Stimulated activated CD4-positive, alpha-beta T cell treated with anti-CD3 and anti-CD28 coated beads, Interleukin-4, amount 100 ng/mL, for 1 hour (primary cell): ENCODE data around the gene RSL24D1.
A peak's percentile ranks its signal among the peaks of the same experiment; 100 is the strongest.
"Not testable (repeated sequence)": the region's sequence is repeated elsewhere in the genome, so short reads cannot be mapped to it uniquely, and the experiment has no call there.

Experiments used
- DNase-seq: peaks from one replicate; pipeline ENCODE4 v3.0.0-alpha.2; 2020

The RSL24D1 gene

DNA sequence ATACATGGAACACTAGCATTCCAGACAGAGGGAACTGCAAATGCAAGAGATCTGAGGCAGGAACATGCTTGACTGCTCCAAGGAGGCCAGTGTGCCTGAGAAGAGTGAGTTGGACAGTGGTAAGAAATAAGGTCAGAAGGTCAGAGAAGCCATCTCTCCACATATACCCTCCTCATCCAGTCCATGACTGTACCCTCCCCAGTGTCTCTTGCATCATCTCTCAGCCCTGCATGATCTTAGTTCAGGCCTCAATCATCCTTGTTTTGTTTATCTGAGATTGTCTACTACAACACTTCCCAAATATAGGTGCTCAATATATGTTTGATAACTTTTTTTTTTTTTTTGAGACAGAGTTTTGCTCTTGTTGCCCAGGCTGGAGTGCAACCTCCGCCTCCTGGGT lies 5.5 kb upstream of the RSL24D1 start:
- no peak for DNase-seq

DNA sequence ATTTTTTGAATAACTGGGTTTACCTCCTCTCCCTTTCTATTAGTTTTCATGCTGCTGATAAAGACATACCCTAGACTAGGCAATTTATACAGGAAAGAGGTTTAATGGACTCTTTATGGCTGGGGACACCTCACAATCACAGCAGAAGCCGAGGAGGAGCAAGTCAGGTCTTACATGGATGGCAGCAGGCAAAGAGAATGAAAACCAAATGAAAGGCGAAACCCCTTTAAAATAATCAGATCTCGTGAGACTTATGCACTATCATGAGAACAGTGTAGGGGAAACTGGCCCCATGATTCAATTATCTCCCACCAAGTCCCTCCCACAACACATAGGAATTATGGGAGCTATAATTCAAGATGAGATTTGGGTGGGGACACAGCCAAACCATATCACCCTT lies 2.0 kb upstream of the RSL24D1 start:
- no peak for DNase-seq

DNA sequence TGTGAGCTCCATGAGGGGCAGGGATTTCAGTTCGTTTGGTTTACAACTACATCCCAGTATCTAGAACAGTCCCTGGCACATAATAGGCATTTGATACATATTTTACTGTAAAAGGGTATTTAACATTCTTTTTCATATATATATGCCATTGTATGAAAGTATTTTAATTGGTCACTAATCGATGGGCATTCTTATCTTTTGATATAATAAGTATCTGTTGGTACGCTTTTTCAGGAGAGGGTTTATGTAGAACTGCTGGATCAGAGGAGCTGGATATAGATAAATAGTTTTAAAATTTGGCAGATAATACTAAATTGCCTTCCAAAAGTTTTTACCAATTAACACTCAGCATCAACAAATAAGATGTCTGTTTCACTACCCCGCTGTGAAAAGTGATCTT lies 978 bp upstream of the RSL24D1 start:
- no peak for DNase-seq

DNA sequence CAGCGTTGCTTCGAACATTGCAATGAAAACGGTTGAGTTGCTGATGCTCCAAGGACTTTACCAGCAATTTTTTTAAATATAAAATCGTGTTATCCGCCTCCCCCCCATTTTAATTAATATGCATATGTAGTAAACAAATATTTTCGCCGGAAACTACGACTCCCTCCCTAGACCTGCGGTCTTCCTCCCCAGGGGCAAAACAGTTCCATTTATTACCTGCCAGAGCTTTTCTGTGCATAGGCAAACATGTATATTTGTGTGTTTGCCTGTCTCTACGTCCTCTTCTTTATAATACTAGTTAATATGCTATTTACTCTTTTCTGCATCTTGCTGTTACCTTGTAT lies 593 bp upstream of the RSL24D1 start:
- no peak for DNase-seq

DNA sequence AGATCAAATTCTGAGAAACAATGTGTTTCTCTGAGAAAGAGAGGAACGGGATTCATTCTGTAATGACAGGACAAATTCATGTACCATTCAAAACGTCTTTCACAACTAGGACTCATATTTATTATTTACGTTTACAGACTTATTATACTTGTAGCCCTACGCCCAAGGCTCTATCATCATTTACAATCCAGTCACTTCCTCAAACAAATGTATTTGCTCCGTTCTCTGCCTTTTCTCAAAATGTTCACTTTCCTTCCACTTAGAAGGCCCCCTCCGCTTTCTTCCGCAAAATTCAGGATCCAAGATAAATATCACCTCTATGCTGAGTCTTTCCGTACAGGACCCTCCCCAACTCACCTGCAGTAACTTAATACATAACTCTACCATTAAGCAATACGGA lies 745 bp downstream of the RSL24D1 start:
- no peak for DNase-seq

DNA sequence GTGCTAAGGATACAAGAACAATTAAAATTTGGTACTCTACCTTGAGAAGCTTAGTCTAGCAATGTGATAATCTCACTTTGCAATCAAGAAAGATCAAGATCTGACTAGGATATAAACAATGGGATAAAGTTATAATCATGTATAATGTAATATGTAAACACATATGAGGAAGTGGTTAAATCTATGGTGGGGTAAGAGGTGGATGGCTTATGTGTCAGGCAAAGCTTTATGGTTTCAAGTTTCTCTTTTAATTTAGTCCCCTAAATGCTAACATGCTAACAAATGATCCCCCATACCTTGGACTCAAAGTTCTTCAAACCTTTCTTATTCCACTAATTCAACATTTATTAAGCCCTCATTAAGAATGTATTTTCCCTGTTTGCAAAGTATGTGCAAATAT lies 2.5 kb downstream of the RSL24D1 start:
- no peak for DNase-seq

DNA sequence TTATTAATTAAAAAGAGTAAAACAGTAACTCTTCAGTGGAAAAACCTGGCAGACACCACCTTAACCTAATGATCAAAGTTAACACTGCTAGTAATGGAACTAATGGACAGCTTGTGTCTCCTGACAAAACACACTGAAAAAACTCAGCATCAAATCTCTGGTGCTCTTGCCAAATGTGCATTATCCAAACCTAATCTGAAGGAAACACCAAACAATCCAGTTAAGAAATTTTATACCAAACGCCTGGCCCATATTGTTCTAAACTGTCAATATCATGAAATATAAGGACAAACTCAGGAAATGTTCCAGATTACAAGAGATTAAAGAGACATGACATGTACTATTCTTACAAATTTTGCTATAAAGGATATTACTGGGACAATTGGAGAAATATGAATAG lies 10.4 kb downstream of the RSL24D1 start:
- no peak for DNase-seq

DNA sequence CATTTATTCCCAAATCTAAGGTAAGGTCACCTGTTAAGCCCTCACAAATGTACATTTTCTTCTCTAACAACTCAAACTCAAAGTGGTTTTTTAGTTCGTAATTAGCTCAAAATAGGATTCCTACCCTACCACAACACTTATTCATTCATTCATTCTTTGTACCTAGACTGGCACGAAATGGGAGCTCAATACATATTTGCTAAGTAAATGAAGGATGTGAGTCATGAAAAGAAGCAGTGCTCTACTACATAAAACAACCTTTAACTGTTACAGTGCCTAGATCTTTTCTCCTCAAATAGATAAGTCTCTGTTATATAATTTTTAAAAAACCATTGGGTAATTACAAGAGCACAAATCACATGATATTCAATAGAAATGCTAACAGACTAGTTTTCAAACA lies 13.1 kb downstream of the RSL24D1 start:
- no peak for DNase-seq

DNA sequence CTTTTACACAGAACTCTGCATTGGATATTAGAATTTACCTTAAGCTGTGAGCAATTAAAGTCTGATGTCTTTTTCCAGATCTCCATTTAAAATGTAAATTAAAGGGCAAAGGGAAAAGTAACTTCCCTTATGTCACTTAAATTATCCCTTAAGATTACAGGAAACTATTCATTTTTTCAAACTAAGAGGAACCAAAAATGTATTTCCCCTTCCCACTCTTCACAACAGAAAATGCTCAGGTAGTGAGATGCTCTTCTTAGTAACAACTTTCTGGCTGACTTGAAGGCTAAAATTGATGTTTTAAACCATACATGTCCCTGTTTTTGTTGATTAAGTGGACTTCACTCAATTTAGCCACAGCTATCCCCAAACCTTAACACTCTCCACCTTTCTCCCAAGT lies 17.6 kb downstream of the RSL24D1 start:
- DNase-seq = no peak

DNA sequence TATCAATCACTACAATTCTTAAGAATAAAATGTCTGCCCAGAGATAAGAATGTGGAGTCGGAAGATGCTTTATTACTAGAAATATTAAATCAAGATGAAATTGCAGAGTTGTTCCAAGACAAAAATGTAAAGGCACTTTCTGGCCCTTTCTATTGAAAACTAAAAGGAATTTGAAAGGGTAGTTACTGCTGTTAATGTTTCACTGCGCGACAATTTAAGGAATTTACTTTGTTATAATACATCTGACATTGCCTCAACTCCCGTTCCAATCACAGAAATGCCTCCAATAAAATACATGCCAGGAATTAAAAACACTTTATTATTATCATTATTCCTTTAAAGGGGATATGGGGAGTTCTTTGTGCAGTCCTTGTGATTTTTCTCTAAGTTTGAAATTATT lies 26.4 kb downstream of the RSL24D1 start:
- no peak for DNase-seq

DNA sequence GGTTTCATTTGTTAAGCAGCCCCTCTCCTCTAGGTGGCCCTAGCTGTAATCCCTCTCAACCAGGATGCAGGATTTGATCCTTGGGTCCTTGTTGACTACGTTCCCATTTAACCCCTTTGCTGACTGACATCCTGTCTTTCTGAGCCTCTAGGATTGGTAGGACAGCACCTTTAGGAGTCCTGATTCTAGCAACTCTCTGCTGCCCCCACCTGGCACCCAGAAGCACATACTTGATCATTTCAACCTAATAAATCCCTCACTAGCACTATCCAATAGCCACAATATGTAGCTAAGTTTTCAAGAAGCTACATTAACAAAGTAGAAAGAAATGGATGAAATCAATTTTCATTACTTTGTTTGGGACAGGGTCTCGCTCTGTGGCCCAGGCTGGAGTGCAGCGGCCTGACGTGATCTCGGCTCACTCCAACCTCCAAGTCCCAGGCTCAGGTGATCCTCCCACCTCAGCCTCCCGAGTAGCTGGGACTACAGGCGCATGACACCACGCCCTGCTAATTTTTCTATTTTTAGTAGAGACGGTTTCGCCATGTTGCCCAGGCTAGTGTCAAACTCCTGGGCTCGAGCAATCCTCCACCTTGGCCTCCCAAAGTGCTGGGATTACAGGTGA lies 28.3 kb downstream of the RSL24D1 start:
- DNase-seq = peak; percentile 55

DNA sequence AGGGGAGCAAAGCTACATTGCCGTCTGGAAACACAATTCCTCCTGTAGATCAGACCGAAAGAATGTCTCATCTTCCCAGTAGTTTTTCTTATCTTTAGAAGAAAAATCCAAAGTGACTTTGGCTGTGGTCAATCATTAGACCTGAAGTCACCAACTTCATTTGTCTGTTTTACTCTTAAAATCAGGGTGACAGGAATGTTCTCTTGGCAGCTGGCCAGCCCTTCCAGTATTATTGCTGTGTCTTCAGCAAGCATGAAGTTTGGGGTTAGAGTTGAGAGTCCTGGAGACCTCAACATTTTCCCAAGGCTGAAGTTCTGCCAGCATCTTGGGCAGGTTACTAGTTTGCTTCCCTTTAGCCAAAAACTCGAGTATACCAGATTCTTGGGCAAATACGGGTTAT lies 32.5 kb downstream of the RSL24D1 start:
- DNase-seq = no peak

DNA sequence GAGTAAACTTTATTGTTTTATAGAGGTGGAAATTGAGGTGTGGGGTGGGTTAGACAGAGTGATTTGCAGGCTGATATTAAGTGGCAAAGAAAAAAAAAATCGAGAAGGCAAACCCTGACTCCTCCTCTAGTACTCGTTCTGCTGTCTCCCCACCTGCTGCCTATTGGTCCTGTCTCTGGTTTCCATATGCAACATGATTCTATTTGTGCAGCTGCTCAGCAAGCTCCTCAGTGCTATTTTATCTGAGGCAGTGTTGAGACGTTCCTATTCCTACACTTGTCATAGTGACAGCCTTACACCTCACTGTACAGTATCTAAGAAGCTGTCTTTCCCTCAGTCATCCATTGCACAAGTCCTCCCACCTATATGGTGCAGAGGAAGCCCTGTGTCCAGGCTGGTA lies 45.1 kb downstream of the RSL24D1 start:
- DNase-seq = no peak

DNA sequence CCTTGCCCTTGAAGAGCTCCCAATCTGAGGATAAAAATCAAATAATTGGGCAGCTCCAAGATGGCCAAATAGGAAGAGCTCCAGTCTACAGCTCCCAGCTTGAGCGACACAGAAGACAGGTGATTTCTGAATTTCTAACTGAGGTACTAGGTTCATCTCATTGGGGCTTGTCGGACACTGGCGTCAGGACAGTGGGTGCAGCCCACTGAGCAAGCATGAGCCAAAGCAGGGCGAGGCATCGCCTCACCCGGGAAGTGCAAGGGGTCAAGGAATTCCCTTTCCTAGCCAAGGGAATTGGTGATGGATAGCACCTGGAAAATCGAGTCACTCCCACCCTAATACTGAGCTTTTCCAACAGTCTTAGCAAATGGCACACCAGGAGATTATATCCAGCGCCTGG lies 53.6 kb downstream of the RSL24D1 start:
- DNase-seq = not testable (repeated sequence)

DNA sequence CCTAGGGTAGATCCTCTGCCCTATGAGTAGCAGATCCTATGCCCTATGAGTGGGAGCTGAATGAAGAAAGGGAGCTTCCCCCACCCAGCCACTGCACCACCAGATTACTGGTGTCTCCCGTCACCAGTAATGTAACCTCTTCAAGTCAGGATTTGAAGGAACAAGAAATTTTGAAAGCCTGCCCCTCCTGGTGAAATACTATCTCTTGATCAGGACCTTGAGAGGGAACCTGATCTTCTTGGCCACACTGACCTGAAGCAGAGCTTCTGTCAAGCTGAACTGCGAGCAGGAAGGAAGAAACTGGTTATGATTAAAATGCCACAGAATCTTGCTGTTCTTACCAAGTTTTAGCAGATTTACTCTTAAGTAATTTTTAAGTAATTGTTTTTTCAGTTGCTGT lies 62.8 kb downstream of the RSL24D1 start:
- no peak for DNase-seq

DNA sequence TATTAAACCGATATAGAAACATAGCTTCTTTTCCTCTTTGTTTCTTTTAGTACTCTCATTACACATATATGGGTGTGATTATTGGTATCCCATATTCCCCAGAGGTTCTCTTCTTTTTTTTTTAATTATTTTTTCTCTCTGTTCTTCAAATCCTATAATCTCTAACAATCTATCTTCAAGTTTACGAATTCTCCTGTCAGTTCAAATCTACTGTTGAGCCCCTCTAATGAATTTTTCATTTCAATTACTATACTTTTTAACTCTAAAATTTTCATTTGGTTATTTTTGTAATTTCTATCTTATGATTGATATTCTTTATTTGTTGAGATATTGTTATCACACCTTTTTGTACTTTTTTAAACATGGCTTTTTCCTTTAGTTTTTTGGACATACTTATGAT lies 64.1 kb downstream of the RSL24D1 start:
- no peak for DNase-seq
